Central memory CD8-positive, alpha-beta T cell (primary cell): Measurements from ENCODE around the gene EEF1A2.

Experiments used
- ATAC-seq: fragments of 150-1000 bp; cut with Tn5 transposase; replicated peaks from 2 replicates; pipeline ENCODE4 v1.10.0; 2022; ENCODE audit warnings: mild to moderate bottlenecking, moderate FRiP score, moderate number of reproducible peaks; ENCODE audit not compliant: poor library complexity, severe bottlenecking; ENCODE audit errors: extremely low read depth
- DNase-seq, 2 donors: peaks; one replicate each; pipeline ENCODE4 v3.0.0; 2021; ENCODE audit warnings: low spot score in 2 of 2
- H3K27ac Mint-ChIP-seq: one replicate; pipeline ENCODE4 v1.8.0; 2022; ENCODE audit warnings: low read depth, mild to moderate bottlenecking, moderate library complexity, mixed read lengths
- H3K27me3 Mint-ChIP-seq: one replicate; pipeline ENCODE4 v1.8.0; 2022; ENCODE audit warnings: mixed read lengths
- H3K36me3 Mint-ChIP-seq: one replicate; pipeline ENCODE4 v1.8.0; 2022; ENCODE audit warnings: mild to moderate bottlenecking, moderate library complexity, mixed read lengths; ENCODE audit not compliant: insufficient read depth
- H3K4me1 Mint-ChIP-seq: one replicate; pipeline ENCODE4 v1.8.0; 2022; ENCODE audit warnings: mixed read lengths
- H3K4me3 Mint-ChIP-seq: one replicate; pipeline ENCODE4 v1.8.0; 2022; ENCODE audit warnings: mild to moderate bottlenecking, moderate library complexity, mixed read lengths
- H3K9me3 Mint-ChIP-seq: one replicate; pipeline ENCODE4 v1.8.0; 2022; ENCODE audit warnings: mixed read lengths

EEF1A2 gene

GRCh38 chr20:63491078-63491477 lies 7.8 kb downstream of the EEF1A2 start:
- Mint-ChIP-seq H3K4me1 (no peaks in the 10 kb centered on the region), H3K4me3 (no peak overlapping the region), H3K9me3 (no peaks in the 10 kb centered on the region), H3K27me3 (peaks cover 18% of the 10 kb centered on the region), H3K27ac (no peak overlapping the region), H3K36me3 (no peaks in the 10 kb centered on the region)
- DNase-seq: no peak
- ATAC-seq: no peak

GRCh38 chr20:63490416-63490815 lies 8.5 kb downstream of the EEF1A2 start:
- no peak for DNase-seq
- no peak overlapping the region for H3K4me3 Mint-ChIP-seq
- peaks cover 25% of the 10 kb centered on the region for H3K27me3 Mint-ChIP-seq
- H3K36me3 Mint-ChIP-seq: no peaks in the 10 kb centered on the region
- ATAC-seq: no peak
- H3K9me3 Mint-ChIP-seq: no peaks in the 10 kb centered on the region
- no peak overlapping the region for H3K27ac Mint-ChIP-seq
- H3K4me1 Mint-ChIP-seq: no peaks in the 10 kb centered on the region

- Mint-ChIP-seq H3K9me3 (no peaks in the 10 kb centered on the region), H3K27me3 (peaks cover 35% of the 10 kb centered on the region), H3K27ac (no peak overlapping the region), H3K4me3 (no peak overlapping the region), H3K36me3 (no peaks in the 10 kb centered on the region), H3K4me1 (no peaks in the 10 kb centered on the region)
- ATAC-seq (no peak), DNase-seq (no peak)
Observed at GRCh38 chr20:63488315-63489251, 10.3 kb downstream of the EEF1A2 start.

DNA sequence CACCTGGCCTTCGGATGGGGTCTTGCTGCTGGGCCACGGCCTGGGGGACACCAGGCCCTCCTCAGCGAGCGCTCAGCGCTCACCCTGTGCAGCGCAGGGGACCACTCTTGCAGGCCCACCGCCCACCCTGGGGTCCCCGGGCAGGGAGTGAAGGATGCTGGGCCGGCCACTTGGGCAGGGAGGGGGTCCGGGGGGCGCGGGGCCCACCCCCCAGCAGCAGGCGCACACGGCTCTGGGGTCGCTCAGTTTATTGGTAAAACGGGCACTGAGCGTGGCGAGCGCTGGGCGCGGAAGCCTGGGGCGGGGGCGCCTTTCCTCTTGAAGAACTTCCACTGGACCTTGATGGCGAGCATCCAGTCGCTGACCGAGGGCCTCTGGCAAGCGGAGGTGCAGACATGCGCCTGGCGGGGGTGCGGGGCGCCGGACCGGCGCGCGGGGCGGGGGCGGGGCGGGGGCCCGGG lies 11.1 kb downstream of the EEF1A2 start:
- H3K4me3 Mint-ChIP-seq: no peak overlapping the region
- DNase-seq (no peak), ATAC-seq (no peak)
- H3K27ac Mint-ChIP-seq: no peak overlapping the region
- peaks cover 4% of the 10 kb centered on the region for H3K4me1 Mint-ChIP-seq
- no peaks in the 10 kb centered on the region for H3K36me3 Mint-ChIP-seq
- peaks cover 41% of the 10 kb centered on the region for H3K27me3 Mint-ChIP-seq
- H3K9me3 Mint-ChIP-seq: no peaks in the 10 kb centered on the region

- DNase-seq: no peak
- no peak overlapping the region for H3K4me3 Mint-ChIP-seq
- peaks cover 5% of the 10 kb centered on the region for H3K4me1 Mint-ChIP-seq
Observed at GRCh38 chr20:63487116-63487764, 11.6 kb downstream of the EEF1A2 start.

GRCh38 chr20:63486300-63486855 lies 12.5 kb downstream of the EEF1A2 start:
- Mint-ChIP-seq H3K27ac (no peak overlapping the region), H3K36me3 (no peaks in the 10 kb centered on the region), H3K4me1 (peaks cover 5% of the 10 kb centered on the region), H3K4me3 (no peak overlapping the region), H3K27me3 (peaks cover 56% of the 10 kb centered on the region), H3K9me3 (no peaks in the 10 kb centered on the region)
- no peak for ATAC-seq
- no peak for DNase-seq

More at GRCh38 chr20:63487116-63487764, 11.6 kb downstream of the EEF1A2 start:
- Mint-ChIP-seq H3K27ac (no peak overlapping the region), H3K36me3 (no peaks in the 10 kb centered on the region), H3K27me3 (peaks cover 47% of the 10 kb centered on the region), H3K9me3 (no peaks in the 10 kb centered on the region)
- ATAC-seq: no peak

- H3K9me3 Mint-ChIP-seq: no peaks in the 10 kb centered on the region
- DNase-seq (no peak), ATAC-seq (no peak)
- H3K4me1 Mint-ChIP-seq: peaks cover 5% of the 10 kb centered on the region
- H3K27ac Mint-ChIP-seq: no peak overlapping the region
- H3K4me3 Mint-ChIP-seq: no peak overlapping the region
- H3K36me3 Mint-ChIP-seq: no peaks in the 10 kb centered on the region
- peaks cover 60% of the 10 kb centered on the region for H3K27me3 Mint-ChIP-seq
Observed at GRCh38 chr20:63484651-63485403, 14.1 kb downstream of the EEF1A2 start.

- peaks cover 58% of the 10 kb centered on the region for H3K27me3 Mint-ChIP-seq
- ATAC-seq: no peak
Observed at GRCh38 chr20:63484236-63484635, 14.6 kb downstream of the EEF1A2 start.

DNA sequence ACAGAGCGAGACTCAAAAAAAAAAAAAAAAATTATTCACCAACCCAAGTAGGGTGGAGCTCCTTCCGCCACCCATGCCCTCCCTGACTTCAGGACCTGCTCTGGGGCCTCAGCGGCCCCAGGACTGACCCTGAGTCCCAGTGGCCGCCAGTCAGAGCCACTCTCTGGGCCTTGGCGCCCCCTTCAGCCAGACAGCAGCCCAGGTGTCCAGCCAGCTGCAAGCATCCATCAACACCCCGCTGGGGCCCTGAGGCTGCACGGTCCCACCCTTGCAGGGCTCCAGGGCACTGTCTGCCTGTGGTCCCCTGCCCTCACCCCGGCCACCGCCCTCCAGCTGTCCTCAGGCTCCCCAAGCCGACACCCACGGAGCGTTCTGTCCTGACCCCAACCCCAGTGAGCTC lies 15.0 kb downstream of the EEF1A2 start:
- Mint-ChIP-seq H3K9me3 (no peaks in the 10 kb centered on the region), H3K4me3 (no peak overlapping the region), H3K4me1 (peaks cover 5% of the 10 kb centered on the region), H3K36me3 (no peaks in the 10 kb centered on the region), H3K27me3 (peaks cover 58% of the 10 kb centered on the region), H3K27ac (no peak overlapping the region)
- ATAC-seq: no peak
- DNase-seq: no peak

More at GRCh38 chr20:63484236-63484635, 14.6 kb downstream of the EEF1A2 start:
- no peaks in the 10 kb centered on the region for H3K36me3 Mint-ChIP-seq
- H3K4me3 Mint-ChIP-seq: no peak overlapping the region
- H3K27ac Mint-ChIP-seq: no peak overlapping the region
- DNase-seq: no peak
- H3K4me1 Mint-ChIP-seq: peaks cover 5% of the 10 kb centered on the region
- no peaks in the 10 kb centered on the region for H3K9me3 Mint-ChIP-seq

DNA sequence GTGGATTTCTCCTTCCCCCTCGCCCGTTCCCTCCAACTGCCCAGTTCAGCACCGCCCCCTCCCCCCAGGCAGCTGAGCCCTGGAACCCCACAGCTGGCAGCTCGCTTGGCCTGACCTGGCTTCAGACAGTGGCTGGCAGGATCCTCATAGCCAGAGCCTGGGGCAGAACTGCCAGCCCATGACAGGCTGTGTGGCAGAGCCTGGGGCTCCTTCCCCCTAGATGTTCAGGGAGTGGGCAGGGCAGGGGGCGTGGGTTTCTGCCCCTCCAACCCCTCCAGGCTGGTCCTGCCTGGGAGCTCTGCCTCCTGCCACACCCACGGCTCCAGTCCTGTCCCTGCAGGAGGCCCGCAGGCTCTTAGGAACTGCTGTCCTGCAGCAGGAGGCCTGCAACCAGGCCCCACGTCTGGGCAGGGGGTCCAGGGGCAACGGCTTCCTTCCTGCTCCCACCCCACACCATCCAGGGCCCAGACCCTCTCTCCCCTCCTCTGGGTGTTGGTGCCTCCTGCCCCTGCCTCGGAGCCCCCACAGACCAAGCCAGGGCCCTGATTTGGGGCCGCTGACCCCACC lies 16.8 kb downstream of the EEF1A2 start:
- H3K27ac Mint-ChIP-seq: no peak overlapping the region
- H3K9me3 Mint-ChIP-seq: no peaks in the 10 kb centered on the region
- H3K4me1 Mint-ChIP-seq: peaks cover 5% of the 10 kb centered on the region
- ATAC-seq (no peak), DNase-seq (no peak)
- H3K36me3 Mint-ChIP-seq: no peaks in the 10 kb centered on the region
- H3K4me3 Mint-ChIP-seq: no peak overlapping the region
- H3K27me3 Mint-ChIP-seq: peaks cover 75% of the 10 kb centered on the region

DNA sequence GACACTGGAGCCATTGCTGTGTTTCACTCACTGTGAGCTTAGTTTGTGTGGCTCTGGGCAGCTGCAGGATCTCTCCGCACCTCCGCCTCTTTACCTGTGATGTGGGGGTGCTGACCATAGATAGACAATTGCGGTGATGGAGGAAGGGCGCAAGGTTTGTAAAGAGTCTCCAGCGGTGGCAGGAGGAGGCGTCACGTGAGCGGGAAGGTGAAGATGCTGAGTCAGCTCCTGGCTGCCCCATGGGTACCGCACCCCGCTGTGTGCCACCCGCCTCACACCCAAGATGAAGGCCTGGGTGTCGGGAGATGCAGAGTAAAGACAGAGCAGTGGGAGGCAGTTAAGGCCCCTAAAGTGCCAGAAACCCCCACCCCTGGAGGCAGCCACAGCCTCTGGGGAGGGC lies 17.4 kb downstream of the EEF1A2 start:
- H3K27ac Mint-ChIP-seq: no peak overlapping the region
- DNase-seq (no peak), ATAC-seq (no peak)
- H3K4me1 Mint-ChIP-seq: peaks cover 5% of the 10 kb centered on the region
- H3K36me3 Mint-ChIP-seq: no peaks in the 10 kb centered on the region
- H3K27me3 Mint-ChIP-seq: peaks cover 80% of the 10 kb centered on the region
- H3K4me3 Mint-ChIP-seq: no peak overlapping the region
- no peaks in the 10 kb centered on the region for H3K9me3 Mint-ChIP-seq
